Measurements from ENCODE around the gene SLC22A15.

The SLC22A15 gene

DNA sequence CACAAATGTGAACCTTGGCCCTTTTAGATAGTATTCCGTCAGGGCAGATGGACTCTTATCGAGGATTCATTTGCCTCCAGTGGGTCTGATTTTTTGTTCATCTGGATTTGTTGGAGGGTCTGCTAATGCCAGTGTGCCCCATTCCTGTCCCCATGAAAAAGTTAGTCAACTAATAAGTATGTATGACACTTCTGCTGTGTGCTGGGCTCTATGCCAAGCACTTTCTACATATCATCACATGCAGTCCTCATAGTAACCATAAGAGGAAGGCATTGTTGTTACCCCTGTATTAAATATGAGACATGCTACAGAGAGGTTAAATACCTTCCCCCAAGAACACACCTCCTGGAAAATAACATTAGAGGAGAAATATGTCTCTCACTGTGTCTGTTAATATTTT lies 88.3 kb downstream of the SLC22A15 start:
- peak; percentile 57 for DNase-seq (ENCODE audit: low read depth)
- TF ChIP-seq, protein P1, sequence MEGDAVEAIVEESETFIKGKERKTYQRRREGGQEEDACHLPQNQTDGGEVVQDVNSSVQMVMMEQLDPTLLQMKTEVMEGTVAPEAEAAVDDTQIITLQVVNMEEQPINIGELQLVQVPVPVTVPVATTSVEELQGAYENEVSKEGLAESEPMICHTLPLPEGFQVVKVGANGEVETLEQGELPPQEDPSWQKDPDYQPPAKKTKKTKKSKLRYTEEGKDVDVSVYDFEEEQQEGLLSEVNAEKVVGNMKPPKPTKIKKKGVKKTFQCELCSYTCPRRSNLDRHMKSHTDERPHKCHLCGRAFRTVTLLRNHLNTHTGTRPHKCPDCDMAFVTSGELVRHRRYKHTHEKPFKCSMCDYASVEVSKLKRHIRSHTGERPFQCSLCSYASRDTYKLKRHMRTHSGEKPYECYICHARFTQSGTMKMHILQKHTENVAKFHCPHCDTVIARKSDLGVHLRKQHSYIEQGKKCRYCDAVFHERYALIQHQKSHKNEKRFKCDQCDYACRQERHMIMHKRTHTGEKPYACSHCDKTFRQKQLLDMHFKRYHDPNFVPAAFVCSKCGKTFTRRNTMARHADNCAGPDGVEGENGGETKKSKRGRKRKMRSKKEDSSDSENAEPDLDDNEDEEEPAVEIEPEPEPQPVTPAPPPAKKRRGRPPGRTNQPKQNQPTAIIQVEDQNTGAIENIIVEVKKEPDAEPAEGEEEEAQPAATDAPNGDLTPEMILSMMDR (conservative IDR thresholded peaks at IDR 0.05; ENCODE audit: low read depth, low read length) = no peak
- no peak overlapping the region for H3K4me3 ChIP-seq (ENCODE audit: low read depth, low read length)

DNA sequence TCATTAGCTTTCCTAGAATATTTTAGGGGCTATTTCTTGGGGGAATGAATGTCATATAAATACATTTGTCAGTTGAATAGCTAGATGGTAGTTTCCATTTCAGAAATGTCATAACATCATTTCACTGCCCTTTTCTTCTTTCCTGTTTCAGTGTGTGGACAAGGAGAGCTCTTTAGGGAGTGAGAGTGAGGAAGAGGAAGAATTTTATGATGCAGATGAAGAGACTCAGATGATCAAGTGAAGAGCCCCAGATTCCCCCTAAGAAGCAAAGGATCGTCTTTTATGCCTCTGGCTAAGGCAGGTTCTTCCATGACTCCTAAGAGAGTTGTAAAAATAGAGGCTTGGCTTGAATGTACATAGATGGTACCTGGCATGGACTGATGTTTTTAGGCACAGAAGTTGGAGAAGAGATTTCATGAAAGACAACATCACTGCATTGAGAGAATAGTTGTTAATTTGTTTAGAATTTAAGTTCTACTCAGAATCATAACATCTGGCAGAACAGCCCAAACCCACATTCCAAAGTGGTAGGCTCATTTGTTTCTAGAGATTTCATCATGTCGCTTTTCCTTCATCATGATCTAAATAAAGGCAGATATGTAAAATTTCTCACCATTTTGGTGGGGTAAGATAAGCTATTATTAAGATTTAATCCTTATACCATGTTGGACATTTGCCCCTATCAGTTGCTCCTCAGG lies 90.7 kb downstream of the SLC22A15 start:
- TF ChIP-seq, protein P1 (conservative IDR thresholded peaks at IDR 0.05; ENCODE audit: low read depth, low read length) = no peak
- H3K4me3 ChIP-seq (ENCODE audit: low read depth, low read length) = no peak overlapping the region
- DNase-seq (ENCODE audit: low read depth) = peak; percentile 87

DNA sequence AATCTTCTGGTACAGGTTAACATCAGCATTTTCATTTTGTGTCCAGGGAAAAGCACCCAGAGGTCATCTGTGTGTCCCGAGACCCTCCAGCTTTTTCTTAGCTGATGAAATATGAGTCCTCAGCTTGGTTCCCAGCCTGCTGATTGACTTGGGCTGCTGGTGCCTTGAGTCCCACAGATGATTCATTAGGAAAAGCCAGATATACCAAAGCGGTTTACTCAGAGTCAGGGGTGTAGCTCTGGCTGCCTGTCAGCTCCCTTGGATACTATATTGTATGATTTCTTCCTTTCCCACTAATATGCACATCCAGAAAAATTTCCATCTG lies 91.2 kb downstream of the SLC22A15 start:
- DNase-seq (ENCODE audit: low read depth) = peak; percentile 92
- H3K4me3 ChIP-seq (ENCODE audit: low read depth, low read length) = no peak overlapping the region
- TF ChIP-seq, protein P1 (conservative IDR thresholded peaks at IDR 0.05; ENCODE audit: low read depth, low read length) = no peak

GRCh38 chr1:116075575-116075974 lies 99.3 kb downstream of the SLC22A15 start:
- no peak overlapping the region for H3K4me3 ChIP-seq (ENCODE audit: low read depth, low read length)
- DNase-seq (ENCODE audit: low read depth) = no peak
- TF ChIP-seq, protein P1 (conservative IDR thresholded peaks at IDR 0.05; ENCODE audit: low read depth, low read length) = no peak

DNA sequence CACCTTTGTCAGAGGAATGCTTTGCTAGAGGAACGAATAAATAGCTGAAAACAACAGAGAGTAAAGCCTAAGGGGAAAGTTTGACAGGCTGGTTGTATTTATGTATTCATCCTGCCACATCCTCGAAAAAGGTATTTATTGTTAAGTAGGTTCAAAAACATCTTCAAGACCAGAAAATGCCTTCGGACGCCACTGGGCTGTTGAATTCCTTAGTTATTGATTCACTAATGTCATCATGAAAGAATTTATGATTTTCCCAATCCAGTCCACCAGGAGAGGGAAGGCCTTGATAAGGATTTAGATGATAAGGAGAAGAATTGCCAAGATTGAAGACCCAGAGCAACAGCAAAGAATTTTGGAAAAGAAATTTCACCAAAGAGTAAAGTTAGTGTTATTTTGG lies 99.7 kb downstream of the SLC22A15 start:
- no peak for DNase-seq (ENCODE audit: low read depth)
- TF ChIP-seq, protein P1 (conservative IDR thresholded peaks at IDR 0.05; ENCODE audit: low read depth, low read length) = no peak
- no peak overlapping the region for H3K4me3 ChIP-seq (ENCODE audit: low read depth, low read length)

DNA sequence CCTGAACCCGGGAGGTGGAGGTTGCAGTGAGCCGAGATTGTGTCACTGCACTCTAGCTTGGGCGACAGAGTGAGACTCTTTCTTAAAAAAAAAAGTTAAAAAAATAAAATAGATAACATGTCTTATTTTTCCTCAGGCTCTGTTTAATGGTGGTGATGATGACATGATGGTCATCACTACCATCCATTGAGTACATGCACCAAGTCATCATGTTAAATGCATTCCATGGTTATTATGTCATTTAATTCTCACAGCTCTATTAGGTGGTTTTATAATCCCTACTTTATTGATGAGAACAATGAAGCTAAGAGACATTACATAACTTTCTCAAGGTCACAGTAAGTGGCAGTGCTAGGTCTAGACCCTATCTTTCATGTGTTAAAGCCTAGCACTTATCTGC lies 100.5 kb downstream of the SLC22A15 start:
- TF ChIP-seq, protein P1 (conservative IDR thresholded peaks at IDR 0.05; ENCODE audit: low read depth, low read length) = no peak
- DNase-seq (ENCODE audit: low read depth) = no peak
- H3K4me3 ChIP-seq (ENCODE audit: low read depth, low read length) = no peak overlapping the region

- DNase-seq (ENCODE audit: low read depth) = no peak
- H3K4me3 ChIP-seq (ENCODE audit: low read depth, low read length) = no peak overlapping the region
- TF ChIP-seq, protein P1 (conservative IDR thresholded peaks at IDR 0.05; ENCODE audit: low read depth, low read length) = no peak
Observed at GRCh38 chr1:116078699-116079223, 102.4 kb downstream of the SLC22A15 start.

Measured in choroid plexus epithelial cell (primary cell).